HL-60 (cell line): Measurements from ENCODE around the gene PHPT1.

ENCODE experiments used
- DNase-seq, 2 experiments: peaks; one replicate each; pipeline ENCODE4 v3.0.0-alpha.2; 2010 to 2020; ENCODE audit warnings: low read depth in 1 of 2, low spot score in 1 of 2
- H3K27ac ChIP-seq: fragments of 250-450 bp; sonication (Bioruptor Pico); replicated peaks from 2 replicates; pipeline ENCODE4 v1.5.1; 2020; ENCODE audit warnings: mild to moderate bottlenecking, moderate library complexity
- H3K27me3 ChIP-seq: fragments of 250-450 bp; sonication (Bioruptor Pico); 2 replicates; pipeline ENCODE4 v1.5.1; 2021; ENCODE audit warnings: mild to moderate bottlenecking, moderate library complexity; ENCODE audit not compliant: insufficient read depth, poor library complexity, severe bottlenecking
- H3K4me3 ChIP-seq: replicated peaks from 2 replicates; pipeline ENCODE4 v1.5.1; 2011; ENCODE audit warnings: mild to moderate bottlenecking, control low read depth, low read length; ENCODE audit not compliant: insufficient read depth
- GABPA ChIP-seq: IDR thresholded peaks from 2 replicates; pipeline ENCODE4 v1.6.1; 2012; ENCODE audit warnings: low read depth
- POLR2AphosphoS5 ChIP-seq: IDR thresholded peaks from 2 replicates; pipeline ENCODE4 v1.6.1; 2012; ENCODE audit warnings: low read depth
- SPI1 ChIP-seq: IDR thresholded peaks from 2 replicates; pipeline ENCODE4 v1.6.1; 2012; ENCODE audit warnings: low read depth, mild to moderate bottlenecking, borderline replicate concordance
- TF ChIP-seq, protein P1 (sequence below): IDR thresholded peaks from one replicate; pipeline ENCODE4 v1.5.1; 2011; ENCODE audit warnings: low read length, control low read depth, inconsistent platforms; ENCODE audit not compliant: insufficient read depth
- TF ChIP-seq, protein P2 (sequence below): IDR thresholded peaks from 2 replicates; pipeline ENCODE4 v1.6.1; 2012; ENCODE audit warnings: low read depth; ENCODE audit not compliant: insufficient replicate concordance

PHPT1 gene

DNA sequence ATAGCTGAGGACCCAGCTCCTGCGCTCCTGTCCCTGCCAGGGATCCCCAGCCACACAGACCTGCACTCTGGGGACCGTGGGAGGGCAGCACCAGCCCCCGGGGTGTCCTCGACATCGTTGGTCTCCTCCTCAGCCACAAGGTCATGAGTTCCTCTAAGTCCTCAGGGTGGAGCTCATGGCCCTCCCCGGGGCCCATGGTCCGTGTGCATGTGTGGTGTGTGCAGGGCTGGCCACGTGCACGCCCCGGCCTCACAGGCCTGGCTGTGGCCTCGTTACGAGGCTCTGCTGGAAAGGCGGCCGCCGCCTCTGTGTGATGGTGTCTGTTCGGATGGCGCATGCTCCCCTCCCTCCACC is 23.0 kb upstream of the PHPT1 start:
- Histone ChIP-seq H3K4me3 (no peak overlapping the region), H3K27me3 (no peaks in the 10 kb centered on the region), H3K27ac (no peak overlapping the region)
- TF ChIP-seq SPI1, result no peak
- TF ChIP-seq, protein P1, sequence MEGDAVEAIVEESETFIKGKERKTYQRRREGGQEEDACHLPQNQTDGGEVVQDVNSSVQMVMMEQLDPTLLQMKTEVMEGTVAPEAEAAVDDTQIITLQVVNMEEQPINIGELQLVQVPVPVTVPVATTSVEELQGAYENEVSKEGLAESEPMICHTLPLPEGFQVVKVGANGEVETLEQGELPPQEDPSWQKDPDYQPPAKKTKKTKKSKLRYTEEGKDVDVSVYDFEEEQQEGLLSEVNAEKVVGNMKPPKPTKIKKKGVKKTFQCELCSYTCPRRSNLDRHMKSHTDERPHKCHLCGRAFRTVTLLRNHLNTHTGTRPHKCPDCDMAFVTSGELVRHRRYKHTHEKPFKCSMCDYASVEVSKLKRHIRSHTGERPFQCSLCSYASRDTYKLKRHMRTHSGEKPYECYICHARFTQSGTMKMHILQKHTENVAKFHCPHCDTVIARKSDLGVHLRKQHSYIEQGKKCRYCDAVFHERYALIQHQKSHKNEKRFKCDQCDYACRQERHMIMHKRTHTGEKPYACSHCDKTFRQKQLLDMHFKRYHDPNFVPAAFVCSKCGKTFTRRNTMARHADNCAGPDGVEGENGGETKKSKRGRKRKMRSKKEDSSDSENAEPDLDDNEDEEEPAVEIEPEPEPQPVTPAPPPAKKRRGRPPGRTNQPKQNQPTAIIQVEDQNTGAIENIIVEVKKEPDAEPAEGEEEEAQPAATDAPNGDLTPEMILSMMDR, result no peak
- TF ChIP-seq GABPA, result no peak
- no peak for TF ChIP-seq POLR2AphosphoS5
- TF ChIP-seq, protein P2, sequence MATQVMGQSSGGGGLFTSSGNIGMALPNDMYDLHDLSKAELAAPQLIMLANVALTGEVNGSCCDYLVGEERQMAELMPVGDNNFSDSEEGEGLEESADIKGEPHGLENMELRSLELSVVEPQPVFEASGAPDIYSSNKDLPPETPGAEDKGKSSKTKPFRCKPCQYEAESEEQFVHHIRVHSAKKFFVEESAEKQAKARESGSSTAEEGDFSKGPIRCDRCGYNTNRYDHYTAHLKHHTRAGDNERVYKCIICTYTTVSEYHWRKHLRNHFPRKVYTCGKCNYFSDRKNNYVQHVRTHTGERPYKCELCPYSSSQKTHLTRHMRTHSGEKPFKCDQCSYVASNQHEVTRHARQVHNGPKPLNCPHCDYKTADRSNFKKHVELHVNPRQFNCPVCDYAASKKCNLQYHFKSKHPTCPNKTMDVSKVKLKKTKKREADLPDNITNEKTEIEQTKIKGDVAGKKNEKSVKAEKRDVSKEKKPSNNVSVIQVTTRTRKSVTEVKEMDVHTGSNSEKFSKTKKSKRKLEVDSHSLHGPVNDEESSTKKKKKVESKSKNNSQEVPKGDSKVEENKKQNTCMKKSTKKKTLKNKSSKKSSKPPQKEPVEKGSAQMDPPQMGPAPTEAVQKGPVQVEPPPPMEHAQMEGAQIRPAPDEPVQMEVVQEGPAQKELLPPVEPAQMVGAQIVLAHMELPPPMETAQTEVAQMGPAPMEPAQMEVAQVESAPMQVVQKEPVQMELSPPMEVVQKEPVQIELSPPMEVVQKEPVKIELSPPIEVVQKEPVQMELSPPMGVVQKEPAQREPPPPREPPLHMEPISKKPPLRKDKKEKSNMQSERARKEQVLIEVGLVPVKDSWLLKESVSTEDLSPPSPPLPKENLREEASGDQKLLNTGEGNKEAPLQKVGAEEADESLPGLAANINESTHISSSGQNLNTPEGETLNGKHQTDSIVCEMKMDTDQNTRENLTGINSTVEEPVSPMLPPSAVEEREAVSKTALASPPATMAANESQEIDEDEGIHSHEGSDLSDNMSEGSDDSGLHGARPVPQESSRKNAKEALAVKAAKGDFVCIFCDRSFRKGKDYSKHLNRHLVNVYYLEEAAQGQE, result no peak
- DNase-seq, result no peak

DNA sequence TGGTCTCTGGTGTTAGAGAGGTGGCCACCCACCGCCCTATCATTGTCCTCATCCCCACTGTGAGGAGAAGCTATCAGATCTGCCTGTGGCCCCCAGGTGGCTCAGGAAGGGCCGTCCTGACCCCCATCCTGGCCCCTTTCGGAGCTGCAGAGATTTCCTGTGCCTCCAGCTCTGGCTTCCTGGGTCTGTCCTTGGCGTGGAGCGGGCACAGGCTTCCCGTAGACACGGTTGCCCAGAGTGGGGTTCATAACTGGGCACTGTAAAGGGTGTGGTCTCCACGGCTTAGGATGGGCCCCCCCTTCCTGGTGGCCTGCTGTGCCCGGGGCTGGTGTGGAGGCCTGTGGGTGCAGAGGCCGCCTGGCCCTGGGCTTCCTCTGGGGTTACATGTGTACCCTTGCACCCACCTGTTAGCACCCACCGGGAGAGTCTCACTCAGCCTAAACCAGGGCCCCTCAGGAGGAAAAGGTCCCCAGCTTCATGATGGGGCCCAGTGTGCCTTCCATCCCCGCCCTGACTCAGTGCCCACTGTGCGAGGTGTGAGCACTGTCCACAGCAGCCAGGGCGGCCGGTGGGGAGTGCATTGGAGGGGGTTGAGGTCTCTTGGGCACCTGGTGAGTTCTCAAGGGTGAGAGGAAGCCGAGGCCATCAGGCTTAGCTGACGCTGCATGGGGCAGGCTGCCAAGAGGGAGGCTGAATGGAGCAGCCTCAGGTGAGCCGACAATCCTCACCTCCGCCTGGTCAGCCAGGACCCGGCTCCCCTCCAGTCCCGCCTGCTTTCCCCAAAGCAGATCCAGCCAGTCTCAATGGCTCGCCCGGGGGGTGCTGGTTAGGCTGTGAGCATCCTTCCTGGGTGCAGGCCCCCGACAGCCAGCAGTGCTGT is 22.3 kb upstream of the PHPT1 start:
- no peak overlapping the region for H3K4me3 ChIP-seq
- TF ChIP-seq POLR2AphosphoS5 (0 out of 2 replicates have a peak, but pooled peaks have one; percentile 17), SPI1 (no peak), GABPA (no peak)
- TF ChIP-seq, protein P2, result no peak
- TF ChIP-seq, protein P1, result no peak
- H3K27ac ChIP-seq, result no peak overlapping the region
- no peaks in the 10 kb centered on the region for H3K27me3 ChIP-seq
- DNase-seq, result no peak

DNA sequence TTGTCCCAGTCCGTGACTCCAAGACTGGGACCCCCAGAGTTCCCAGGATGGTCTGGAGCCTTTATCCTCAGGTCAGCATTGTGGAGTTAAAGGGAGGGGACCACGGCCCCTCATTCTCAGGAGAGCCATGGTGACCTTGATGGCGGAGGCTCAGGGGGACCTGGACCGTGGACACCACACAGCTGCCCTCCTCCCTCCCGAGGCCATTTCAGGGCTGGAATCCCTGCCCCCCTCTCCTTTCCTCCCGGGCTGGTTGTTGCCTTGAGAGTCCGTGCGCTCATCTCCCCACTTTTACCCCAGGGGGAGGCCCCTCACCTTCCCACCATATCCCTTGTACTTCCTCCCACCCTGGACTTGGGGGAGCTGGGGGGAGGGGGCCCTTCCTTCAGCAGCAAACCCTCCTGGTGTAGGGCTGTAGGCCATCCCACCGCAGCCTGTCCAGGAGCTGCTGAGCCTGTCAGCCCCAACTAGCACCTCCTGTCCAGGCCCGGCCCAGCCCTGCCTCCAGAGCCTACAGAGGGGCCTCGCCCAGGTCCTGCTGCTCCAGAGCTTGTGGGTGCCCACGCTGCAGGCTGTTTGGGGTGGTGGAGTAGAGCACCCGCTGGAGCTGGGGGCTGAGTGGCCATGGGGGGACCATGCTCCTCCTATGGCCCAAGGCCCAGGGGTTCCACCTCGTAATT is 21.3 kb upstream of the PHPT1 start:
- H3K27ac ChIP-seq, result no peak overlapping the region
- no peak overlapping the region for H3K4me3 ChIP-seq
- TF ChIP-seq, protein P1, result no peak
- TF ChIP-seq POLR2AphosphoS5 (no peak; the same call in 1 of the 2 replicates), GABPA (no peak), SPI1 (no peak)
- TF ChIP-seq, protein P2, result no peak
- H3K27me3 ChIP-seq, result no peaks in the 10 kb centered on the region
- DNase-seq, result no peak
